Measurements from ENCODE around the gene CECR2.
"Not testable (repeated sequence)": the region's sequence is repeated elsewhere in the genome, so short reads cannot be mapped to it uniquely, and the experiment has no call there.

The CECR2 gene

GRCh38 chr22:17402293-17402692 is 33.0 kb downstream of the CECR2 start:
- DNase-seq (ENCODE audit: low spot score): no peak

- no peak for DNase-seq (ENCODE audit: low spot score)
Measured at GRCh38 chr22:17403906-17404305, 34.6 kb downstream of the CECR2 start.

- DNase-seq (ENCODE audit: low spot score): no peak
Measured at GRCh38 chr22:17407643-17408042, 38.4 kb downstream of the CECR2 start.

GRCh38 chr22:17410576-17410975 is 41.3 kb downstream of the CECR2 start:
- no peak for DNase-seq (ENCODE audit: low spot score)

- DNase-seq (ENCODE audit: low spot score): no peak
Measured at GRCh38 chr22:17411213-17411612, 42.0 kb downstream of the CECR2 start.

- no peak for DNase-seq (ENCODE audit: low spot score)
Measured at GRCh38 chr22:17412232-17412631, 43.0 kb downstream of the CECR2 start.

- DNase-seq (ENCODE audit: low spot score): no peak
Measured at GRCh38 chr22:17418890-17419324, 49.6 kb downstream of the CECR2 start.

- DNase-seq (ENCODE audit: low spot score): no peak
Measured at GRCh38 chr22:17419348-17419747, 50.1 kb downstream of the CECR2 start.

- no peak for DNase-seq (ENCODE audit: low spot score)
Measured at GRCh38 chr22:17422736-17423343, 53.6 kb downstream of the CECR2 start.

- no peak for DNase-seq (ENCODE audit: low spot score)
Measured at GRCh38 chr22:17423616-17424015, 54.4 kb downstream of the CECR2 start.

GRCh38 chr22:17427528-17427927 is 58.3 kb downstream of the CECR2 start:
- not testable (repeated sequence) for DNase-seq (ENCODE audit: low spot score)

- DNase-seq (ENCODE audit: low spot score): no peak
Measured at GRCh38 chr22:17429516-17429915, 60.3 kb downstream of the CECR2 start.

GRCh38 chr22:17430412-17430811 is 61.2 kb downstream of the CECR2 start:
- DNase-seq (ENCODE audit: low spot score): no peak

- DNase-seq (ENCODE audit: low spot score): no peak
Measured at GRCh38 chr22:17431179-17431578, 61.9 kb downstream of the CECR2 start.

- DNase-seq (ENCODE audit: low spot score): no peak
Measured at GRCh38 chr22:17434856-17435255, 65.6 kb downstream of the CECR2 start.

GRCh38 chr22:17435375-17435774 is 66.1 kb downstream of the CECR2 start:
- DNase-seq (ENCODE audit: low spot score): no peak

GRCh38 chr22:17436382-17436980 is 67.2 kb downstream of the CECR2 start:
- DNase-seq (ENCODE audit: low spot score): no peak

GRCh38 chr22:17436981-17437412 is 67.7 kb downstream of the CECR2 start:
- DNase-seq (ENCODE audit: low spot score): no peak

- DNase-seq (ENCODE audit: low spot score): no peak
Measured at GRCh38 chr22:17438026-17438425, 68.8 kb downstream of the CECR2 start.

GRCh38 chr22:17441326-17441725 is 72.1 kb downstream of the CECR2 start:
- no peak for DNase-seq (ENCODE audit: low spot score)

GRCh38 chr22:17443405-17444203 is 74.3 kb downstream of the CECR2 start:
- no peak for DNase-seq (ENCODE audit: low spot score)

- no peak for DNase-seq (ENCODE audit: low spot score)
Measured at GRCh38 chr22:17444204-17444504, 74.9 kb downstream of the CECR2 start.

- no peak for DNase-seq (ENCODE audit: low spot score)
Measured at GRCh38 chr22:17446698-17447097, 77.4 kb downstream of the CECR2 start.

Data from AG08396 (cell line).